ENCODE measurements around the gene TAS1R2.

- TF ChIP-seq CTCF (IDR thresholded peaks at IDR 0.05) (no peak), POLR2A (IDR thresholded peaks at IDR 0.05) (no peak)
Measured at GRCh38 chr1:18871401-18872070, 12.1 kb upstream of the TAS1R2 start.
